PC-9 (cell line): ENCODE results near the gene CALD1. TPM values are rescaled to one million over a fixed set of nuclear protein-coding genes. Genes with fewer than 3 reads are reported as not detected.

ENCODE experiments used
- BruUV-seq: library from RNA; stranded (reverse); fragments of 400-500 nt; replicated peaks from 2 replicates; lab custom pipeline; 2021; lab: Mats Ljungman, UMichigan
- CTCF ChIA-PET: fragments of 300-600 bp; sonication (Branson Sonifier 250); formaldehyde crosslinking; loops from one replicate; lab custom pipeline; 2022; ENCODE audit warnings: antibody characterized with exemption; lab: Charles Lee
- POLR2A ChIA-PET: fragments of 300-600 bp; sonication (Branson Sonifier 250); formaldehyde crosslinking; loops from one replicate; lab custom pipeline; 2022; ENCODE audit warnings: antibody characterized with exemption; ENCODE audit not compliant: unreplicated experiment; lab: Charles Lee
- DNase-seq, 2 experiments: peaks; one replicate each; pipeline versions ENCODE4 v3.0.0 to v3.0.0-alpha.2; 2015 to 2022; ENCODE audit warnings: mixed read lengths in 1 of 2
- H2AFZ ChIP-seq: fragments of 200-600 bp; sonication (generic); 2 replicates; pipeline ENCODE4 v1.8.1; 2017; ENCODE audit warnings: antibody characterized with exemption
- H3F3A ChIP-seq: fragments of 200-600 bp; sonication (generic); 2 replicates; pipeline ENCODE4 v1.8.1; 2017; ENCODE audit warnings: antibody characterized with exemption, mild to moderate bottlenecking, low read depth; ENCODE audit not compliant: insufficient read depth
- H3K27ac ChIP-seq: fragments of 200-600 bp; sonication (generic); 2 replicates; pipeline ENCODE4 v1.6.1; 2016; ENCODE audit warnings: mixed run types
- H3K27me3 ChIP-seq: fragments of 200-600 bp; sonication (generic); 2 replicates; pipeline ENCODE4 v1.6.1; 2016; ENCODE audit warnings: low read depth, mixed run types; ENCODE audit not compliant: insufficient read depth
- H3K36me3 ChIP-seq: fragments of 200-600 bp; sonication (generic); 2 replicates; pipeline ENCODE4 v1.6.1; 2016; ENCODE audit warnings: low read depth, mixed run types
- H3K4me1 ChIP-seq: fragments of 200-600 bp; sonication (generic); replicated peaks from 2 replicates; pipeline ENCODE4 v1.6.1; 2016; ENCODE audit warnings: mixed run types; ENCODE audit not compliant: insufficient read depth
- H3K4me2 ChIP-seq: fragments of 200-600 bp; sonication (generic); 2 replicates; pipeline ENCODE4 v1.6.1; 2017; ENCODE audit warnings: mixed run types
- H3K4me3 ChIP-seq: fragments of 200-600 bp; sonication (generic); 2 replicates; pipeline ENCODE4 v1.6.1; 2016; ENCODE audit warnings: mixed run types
- H3K79me2 ChIP-seq: fragments of 200-600 bp; sonication (generic); 2 replicates; pipeline ENCODE4 v1.6.1; 2017; ENCODE audit warnings: low read depth, mixed run types
- H3K9me2 ChIP-seq: fragments of 200-600 bp; sonication (generic); 2 replicates; pipeline ENCODE4 v1.8.1; 2017; ENCODE audit warnings: mild to moderate bottlenecking; ENCODE audit not compliant: insufficient read depth
- H3K9me3 ChIP-seq: fragments of 200-600 bp; sonication (generic); 2 replicates; pipeline ENCODE4 v1.8.1; 2016; ENCODE audit warnings: low read depth; ENCODE audit not compliant: insufficient read depth
- H4K20me1 ChIP-seq: fragments of 200-600 bp; sonication (generic); 2 replicates; pipeline ENCODE4 v1.8.1; 2017; ENCODE audit not compliant: insufficient read depth
- EZH2 ChIP-seq: fragments of 200-600 bp; sonication (generic); IDR thresholded peaks from 2 replicates; pipeline ENCODE4 v1.8.0; 2017; ENCODE audit warnings: antibody characterized with exemption, low read depth
- intact Hi-C: fragments of 100-400 bp; cut with micrococcal nuclease; formaldehyde crosslinking; loops from one replicate; pipeline ENCODE4 v1.10.0; 2022; ENCODE audit not compliant: unreplicated experiment
- total RNA-seq: library from RNA; stranded (reverse); gene quantifications from 2 replicates; pipeline ENCODE4 v1.2.3, GENCODE V29; 2021
- TF ChIP-seq, protein P1 (sequence below): fragments of 200-600 bp; sonication (generic); conservative IDR thresholded peaks from 2 replicates; pipeline ENCODE4 v1.6.1; 2017; ENCODE audit warnings: mixed run types, antibody characterized with exemption, mild to moderate bottlenecking, moderate library complexity

Gene CALD1
- total RNA-seq, 1 experiment from 2014 or later: 84.4 TPM

DNA sequence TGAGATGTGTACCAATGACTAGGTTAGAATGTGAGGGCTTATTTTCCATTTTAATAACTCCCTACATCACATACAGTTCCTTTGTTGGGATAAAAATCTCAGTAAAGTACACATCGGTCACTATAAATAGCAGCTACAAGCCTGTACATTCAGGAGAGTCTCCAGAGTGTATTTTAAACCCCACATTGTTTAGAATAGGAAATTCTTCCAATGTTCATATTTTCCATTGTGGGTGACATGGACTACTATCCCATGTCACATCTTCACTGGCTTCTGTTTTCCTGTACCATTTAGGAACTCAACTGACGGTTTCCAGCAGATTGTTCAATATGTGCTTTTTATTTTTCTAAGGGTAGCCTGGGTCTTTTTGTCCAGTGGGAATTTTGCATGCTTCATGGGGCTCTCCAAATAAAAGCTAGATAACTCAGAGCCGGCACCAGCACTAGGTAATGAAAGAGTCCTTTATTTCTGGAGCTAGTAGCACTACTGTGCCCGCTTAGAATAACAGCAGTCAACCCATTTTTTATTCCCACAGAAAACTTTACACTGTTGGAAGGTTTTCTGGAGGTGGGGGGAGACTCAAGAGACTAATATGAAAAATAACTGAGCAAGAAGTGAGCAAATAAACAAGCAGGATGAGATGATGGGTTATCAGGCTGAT, 100.5 kb downstream of the CALD1 start:
- no peaks in the 10 kb centered on the region for H3K9me2 ChIP-seq
- 0 out of 2 replicates have a peak, but pooled peaks cover under 1% of the 10 kb centered on the region for H3K4me1 ChIP-seq
- no peaks in the 10 kb centered on the region for H3K27me3 ChIP-seq
- H4K20me1 ChIP-seq: no peaks in the 10 kb centered on the region
- no peak overlapping the region for H3K27ac ChIP-seq
- no peaks in the 10 kb centered on the region for H3K9me3 ChIP-seq
- TF ChIP-seq, protein P1, sequence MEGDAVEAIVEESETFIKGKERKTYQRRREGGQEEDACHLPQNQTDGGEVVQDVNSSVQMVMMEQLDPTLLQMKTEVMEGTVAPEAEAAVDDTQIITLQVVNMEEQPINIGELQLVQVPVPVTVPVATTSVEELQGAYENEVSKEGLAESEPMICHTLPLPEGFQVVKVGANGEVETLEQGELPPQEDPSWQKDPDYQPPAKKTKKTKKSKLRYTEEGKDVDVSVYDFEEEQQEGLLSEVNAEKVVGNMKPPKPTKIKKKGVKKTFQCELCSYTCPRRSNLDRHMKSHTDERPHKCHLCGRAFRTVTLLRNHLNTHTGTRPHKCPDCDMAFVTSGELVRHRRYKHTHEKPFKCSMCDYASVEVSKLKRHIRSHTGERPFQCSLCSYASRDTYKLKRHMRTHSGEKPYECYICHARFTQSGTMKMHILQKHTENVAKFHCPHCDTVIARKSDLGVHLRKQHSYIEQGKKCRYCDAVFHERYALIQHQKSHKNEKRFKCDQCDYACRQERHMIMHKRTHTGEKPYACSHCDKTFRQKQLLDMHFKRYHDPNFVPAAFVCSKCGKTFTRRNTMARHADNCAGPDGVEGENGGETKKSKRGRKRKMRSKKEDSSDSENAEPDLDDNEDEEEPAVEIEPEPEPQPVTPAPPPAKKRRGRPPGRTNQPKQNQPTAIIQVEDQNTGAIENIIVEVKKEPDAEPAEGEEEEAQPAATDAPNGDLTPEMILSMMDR: no peak
- TF ChIP-seq EZH2: no peak
- no TSS peak for BruUV-seq
- no peak overlapping the region for H3K4me3 ChIP-seq
- H3K36me3 ChIP-seq: no peaks in the 10 kb centered on the region
- intact Hi-C loops: no loop called here
- H3F3A ChIP-seq: no peaks in the 10 kb centered on the region
- ChIA-PET POLR2A (interaction anchor here (0.7 kb wide), 1 partner anchor 20 kb away, joined by 8 read pairs; no protein-coding TSS in a partner anchor), CTCF (no interaction called here)
- no peaks in the 10 kb centered on the region for H3K79me2 ChIP-seq
- H3K4me2 ChIP-seq: no peak overlapping the region
- no peak overlapping the region for H2AFZ ChIP-seq
- DNase-seq: no peak

DNA sequence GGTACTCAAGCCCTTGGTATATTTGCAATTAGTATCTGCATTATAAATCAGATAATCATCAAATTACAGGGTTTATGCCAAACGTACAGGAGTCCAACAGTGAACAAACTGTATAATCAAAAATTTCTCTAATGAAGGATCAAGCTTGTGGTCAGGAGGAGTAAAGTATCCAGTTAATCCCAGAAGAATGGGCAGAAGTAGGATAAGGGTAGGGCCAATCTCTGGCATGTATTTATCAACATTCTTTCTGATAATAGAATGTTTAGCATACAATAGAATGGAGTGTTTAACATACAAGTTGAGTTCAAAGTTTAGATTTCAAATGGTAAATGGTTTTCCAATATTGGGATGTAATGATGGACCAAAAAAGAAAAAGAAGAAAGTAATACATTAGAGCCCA, 103.0 kb downstream of the CALD1 start:
- POLR2A ChIA-PET: no interaction called here
- intact Hi-C loops: no loop called here
- no peak overlapping the region for H3K4me2 ChIP-seq

DNA sequence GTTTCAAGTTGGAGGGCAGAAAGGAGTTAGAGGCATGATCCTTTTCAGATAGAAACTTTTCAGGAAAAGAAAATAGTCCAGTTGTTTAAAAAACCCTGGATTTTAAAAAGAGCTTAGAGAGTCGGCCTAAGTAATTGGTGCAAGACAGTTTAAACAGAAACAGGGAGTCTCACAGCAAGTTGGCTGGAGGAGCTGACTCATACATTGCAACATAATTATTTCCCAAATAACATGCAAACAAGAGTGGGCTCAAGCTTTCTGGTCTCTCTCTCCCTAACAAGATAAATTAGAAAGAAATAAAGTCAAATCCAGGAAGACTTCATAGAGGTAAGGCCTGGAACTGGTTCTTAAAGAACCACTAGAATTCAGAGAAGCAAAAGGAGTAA, 106.5 kb downstream of the CALD1 start:
- peak overlapping the region; percentile 80 for H3K27ac ChIP-seq
- BruUV-seq: no TSS peak
- no peaks in the 10 kb centered on the region for H3K9me2 ChIP-seq
- ChIA-PET CTCF (no interaction called here), POLR2A (no interaction called here)
- no peaks in the 10 kb centered on the region for H3K79me2 ChIP-seq
- peaks cover 41% of the 10 kb centered on the region for H3K4me1 ChIP-seq
- intact Hi-C loops: no loop called here
- no peaks in the 10 kb centered on the region for H3K9me3 ChIP-seq
- DNase-seq: peak in 1 of 2 experiments; percentile 78
- peak overlapping the region; percentile 54 for H2AFZ ChIP-seq
- peak overlapping the region; percentile 27; the same call in 1 of the 2 replicates for H3K4me3 ChIP-seq
- H3K36me3 ChIP-seq: no peaks in the 10 kb centered on the region
- no peaks in the 10 kb centered on the region for H3K27me3 ChIP-seq
- no peaks in the 10 kb centered on the region for H4K20me1 ChIP-seq
- TF ChIP-seq, protein P1: no peak
- no peak for TF ChIP-seq EZH2
- peak overlapping the region; percentile 69 for H3K4me2 ChIP-seq
- H3F3A ChIP-seq: peaks cover 21% of the 10 kb centered on the region

More for the DNA sequence above, 103.0 kb downstream of the CALD1 start:
- Histone ChIP-seq H3F3A (peaks cover 17% of the 10 kb centered on the region), H3K27me3 (no peaks in the 10 kb centered on the region), H3K4me1 (peaks cover 26% of the 10 kb centered on the region), H3K27ac (no peak overlapping the region), H3K79me2 (no peaks in the 10 kb centered on the region), H2AFZ (no peak overlapping the region), H3K4me3 (no peak overlapping the region), H3K36me3 (no peaks in the 10 kb centered on the region), H3K9me2 (no peaks in the 10 kb centered on the region), H4K20me1 (no peaks in the 10 kb centered on the region), H3K9me3 (no peaks in the 10 kb centered on the region)
- DNase-seq: no peak
- CTCF ChIA-PET: no interaction called here
- no TSS peak for BruUV-seq
- TF ChIP-seq, protein P1: no peak
- TF ChIP-seq EZH2: no peak
